HG03095 (cell line): ENCODE data around the gene GLB1L2.
"Not testable (repeated sequence)": the region's sequence is repeated elsewhere in the genome, so short reads cannot be mapped to it uniquely, and the experiment has no call there.

Source experiments
- ATAC-seq: cut with Tn5 transposase; IDR thresholded peaks from one replicate; pipeline ENCODE4 v1.9.1; 2021; ENCODE audit warnings: moderate library complexity; ENCODE audit not compliant: unreplicated experiment

The GLB1L2 gene

DNA sequence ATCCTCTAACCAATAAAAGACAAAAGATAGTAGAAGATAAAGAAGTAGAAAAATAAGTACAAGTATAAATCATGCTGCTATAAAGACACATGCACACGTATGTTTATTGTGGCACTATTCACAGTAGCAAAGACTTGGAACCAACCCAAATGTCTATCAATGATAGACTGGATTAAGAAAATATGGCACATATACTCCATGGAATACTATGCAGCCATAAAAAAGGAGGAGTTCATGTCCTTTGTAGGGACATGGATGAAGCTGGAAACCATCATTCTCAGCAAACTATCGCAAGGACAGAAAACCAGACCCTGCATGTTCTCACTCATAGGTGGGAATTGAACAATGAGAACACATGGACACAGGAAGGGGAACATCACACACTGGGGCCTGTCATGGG is 10.4 kb upstream of the GLB1L2 start:
- not testable (repeated sequence) for ATAC-seq

DNA sequence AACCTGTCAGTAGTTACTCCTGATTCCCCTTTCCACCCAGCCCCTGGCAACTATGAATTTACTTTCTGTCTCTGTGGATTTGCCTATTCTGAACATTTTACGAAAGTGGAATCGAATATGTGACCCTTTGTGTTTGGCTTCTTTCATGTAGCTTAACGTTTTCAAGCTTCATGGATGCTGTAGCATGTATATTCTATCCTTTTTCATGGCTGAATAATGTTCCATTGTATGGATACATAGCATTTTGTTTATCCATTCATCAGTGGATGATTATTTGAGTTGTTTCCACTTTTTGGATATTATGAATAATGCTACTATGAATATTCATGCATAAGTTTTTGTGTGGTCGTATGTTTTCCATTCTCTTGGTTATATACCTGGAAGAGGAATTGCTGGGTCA is 9.2 kb upstream of the GLB1L2 start:
- ATAC-seq, result no peak

DNA sequence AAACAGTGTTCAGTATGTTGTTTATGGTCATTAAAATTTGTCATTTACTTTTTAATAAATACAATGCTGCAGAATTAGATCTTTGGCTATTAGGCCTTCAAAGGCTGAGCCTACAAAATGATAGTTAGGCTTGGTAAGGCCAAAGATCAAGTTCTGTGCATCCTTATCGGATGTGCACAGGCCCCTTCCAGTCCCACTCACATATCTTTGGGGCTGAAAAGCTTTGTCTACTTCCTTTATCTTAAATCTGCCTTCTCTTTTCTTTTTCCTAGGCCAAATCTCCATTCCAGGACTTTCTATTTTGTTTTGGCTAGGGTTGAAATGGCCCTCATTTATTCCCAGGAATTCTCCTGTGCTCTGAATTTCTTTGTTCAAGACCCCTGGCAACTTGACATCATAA is 3.4 kb upstream of the GLB1L2 start:
- ATAC-seq, result no peak

GRCh38 chr11:134330611-134331353 is 1.0 kb upstream of the GLB1L2 start:
- ATAC-seq, result no peak

DNA sequence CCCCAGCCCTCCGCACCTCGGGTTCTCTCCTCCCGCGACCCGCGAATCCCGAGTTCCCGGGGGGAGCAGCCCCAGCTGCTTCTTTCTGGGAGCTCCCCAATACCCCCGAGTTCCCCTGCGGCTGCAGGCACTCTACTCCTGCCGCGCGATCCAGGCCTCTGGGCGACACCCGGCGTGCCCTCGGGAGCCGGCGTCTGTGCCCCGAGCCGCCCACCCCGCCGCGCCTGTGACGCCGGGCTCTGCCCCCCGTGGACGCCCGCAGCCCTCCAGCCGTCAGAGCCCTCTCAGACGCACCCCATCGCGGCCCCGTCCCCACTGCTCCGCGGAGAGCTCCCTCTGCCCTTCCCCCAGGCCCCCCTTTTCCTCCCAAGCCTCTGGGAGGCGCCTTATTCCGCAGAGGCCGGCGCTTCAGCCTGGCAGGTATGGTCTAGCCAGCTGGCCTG is 422 bp downstream of the GLB1L2 start:
- ATAC-seq, result no peak

DNA sequence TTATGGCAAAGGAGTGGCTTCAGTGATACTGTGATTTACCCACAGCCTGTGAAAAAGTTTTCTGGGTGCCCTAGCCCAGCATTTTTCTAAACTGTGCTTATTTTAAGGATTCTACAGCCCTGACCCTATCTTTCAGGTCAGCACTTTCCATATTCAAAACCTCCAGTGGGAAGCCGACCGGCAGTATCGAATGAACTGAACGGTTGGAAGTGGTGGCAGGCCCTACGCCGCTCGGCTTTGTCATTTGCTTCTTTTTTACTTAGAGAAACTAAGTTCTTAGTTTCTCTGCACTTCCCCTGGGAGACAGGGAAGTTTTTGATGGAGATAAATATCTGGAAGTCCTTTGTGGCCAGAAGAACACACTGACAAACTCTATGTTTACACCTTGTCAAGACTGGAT is 994 bp downstream of the GLB1L2 start:
- no peak for ATAC-seq

DNA sequence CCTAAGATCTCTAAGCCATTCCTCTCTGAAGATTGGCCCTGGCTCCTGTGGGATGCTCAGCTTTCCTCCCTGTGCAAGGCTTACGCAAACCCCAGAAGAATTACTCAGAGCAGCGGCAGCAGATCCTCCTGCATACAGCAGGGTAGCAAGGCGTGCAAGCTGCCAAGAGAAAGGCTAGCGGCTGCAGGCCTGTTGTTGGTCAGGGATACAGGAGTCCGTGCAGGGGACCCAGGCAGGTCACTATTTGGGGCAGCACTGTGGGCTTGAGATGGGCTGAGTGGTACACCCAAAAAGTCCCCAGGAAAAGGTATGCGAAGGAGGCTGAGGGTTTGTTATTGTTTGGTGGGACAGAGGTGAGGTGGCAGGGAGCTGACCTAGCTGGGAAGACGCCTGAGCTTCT is 1.5 kb downstream of the GLB1L2 start:
- no peak for ATAC-seq

DNA sequence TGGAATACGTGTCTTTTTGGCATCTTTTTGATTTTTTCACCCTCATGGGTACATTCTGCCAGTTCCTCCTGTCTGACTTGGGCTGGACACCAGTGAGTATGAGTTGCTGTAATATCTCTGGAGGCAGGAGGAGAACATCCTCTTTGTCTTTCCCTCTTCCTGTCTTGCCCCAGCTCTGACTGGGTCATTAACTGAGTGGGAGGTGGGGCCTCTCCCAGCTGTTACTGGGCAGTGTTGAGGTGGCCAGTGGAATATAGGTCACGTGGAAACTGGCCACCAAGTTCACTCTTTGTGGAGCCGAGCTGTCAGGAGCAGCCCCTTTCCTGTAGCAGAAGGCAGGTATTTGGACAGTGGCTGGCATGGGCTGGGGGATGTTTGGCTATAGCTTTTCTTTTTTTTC is 2.2 kb downstream of the GLB1L2 start:
- ATAC-seq, result no peak

DNA sequence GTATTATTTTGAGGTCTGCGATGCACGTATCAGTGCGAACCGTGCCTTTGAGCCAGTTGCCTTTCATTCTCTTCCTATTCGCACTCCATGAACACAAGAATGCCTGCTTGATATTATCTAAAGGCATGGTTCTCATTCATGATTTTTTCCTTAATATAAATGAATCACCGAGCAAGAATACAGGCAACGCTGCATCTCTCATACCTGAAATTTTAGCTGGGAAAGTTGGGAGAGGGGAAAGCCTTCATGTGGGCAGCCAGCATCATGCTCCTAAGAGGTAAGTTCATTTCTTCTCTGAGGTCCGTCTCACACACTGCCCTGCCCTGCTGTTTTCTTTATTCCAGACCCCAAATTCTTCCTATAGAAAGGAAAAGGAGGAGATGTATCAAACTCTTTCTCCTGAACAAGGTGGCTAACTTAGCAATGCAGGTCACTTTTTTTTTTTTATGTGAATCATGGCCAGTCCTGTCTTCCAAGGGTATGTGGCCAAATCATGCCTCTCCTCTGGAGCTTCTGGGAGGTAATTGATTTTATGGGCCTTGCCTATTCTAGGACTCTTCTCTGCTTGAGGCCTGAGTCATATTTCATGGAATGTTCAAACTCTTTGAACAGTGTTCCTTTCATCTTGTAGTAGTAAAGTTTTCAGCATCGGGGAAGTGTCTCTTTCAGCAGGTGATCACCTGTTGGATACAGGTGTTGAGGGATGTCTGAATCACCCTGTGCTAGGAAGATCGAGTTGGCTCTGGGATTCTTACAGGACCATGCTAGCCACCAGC is 3.2 kb downstream of the GLB1L2 start:
- ATAC-seq, result no peak

DNA sequence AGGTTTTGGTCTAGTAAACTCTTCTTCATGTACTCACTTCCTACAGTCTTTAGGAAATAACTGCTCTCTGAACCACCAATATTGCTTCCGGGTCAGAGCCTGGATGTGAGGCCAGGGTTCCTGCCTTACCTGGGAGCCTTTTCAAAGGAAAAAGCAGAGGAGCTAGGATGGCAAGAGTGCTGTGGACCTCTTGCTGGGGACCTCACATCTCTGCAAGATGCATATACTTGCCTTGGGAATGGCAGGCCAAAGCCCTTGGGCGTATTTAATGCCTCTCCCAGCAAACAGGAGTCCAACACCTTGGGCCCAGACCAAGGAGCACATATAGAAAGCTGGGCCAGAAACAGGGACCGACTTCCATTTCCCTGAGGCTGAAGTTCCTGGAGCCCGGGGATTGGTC is 5.3 kb downstream of the GLB1L2 start:
- no peak for ATAC-seq

GRCh38 chr11:134338068-134338467 is 6.3 kb downstream of the GLB1L2 start:
- no peak for ATAC-seq

DNA sequence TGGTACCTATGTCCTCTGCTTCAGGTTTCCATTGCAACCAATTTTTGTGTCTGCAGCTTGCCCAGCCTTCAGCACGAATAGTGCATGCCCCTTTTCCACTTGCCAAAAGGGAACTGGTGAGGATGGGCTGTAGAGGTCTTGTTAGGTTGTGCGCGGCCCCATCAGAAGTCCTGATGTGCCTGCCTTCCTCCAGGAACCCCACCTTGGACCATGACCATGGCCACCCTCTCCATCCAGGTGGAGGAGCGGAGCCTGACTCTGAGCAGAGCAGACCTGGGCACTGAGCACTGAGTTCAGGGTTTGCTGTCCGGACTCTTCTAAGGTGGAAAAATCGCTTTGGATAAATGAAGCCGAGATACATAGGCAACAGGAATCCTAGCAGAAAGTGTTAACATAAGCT is 6.9 kb downstream of the GLB1L2 start:
- ATAC-seq, result no peak

DNA sequence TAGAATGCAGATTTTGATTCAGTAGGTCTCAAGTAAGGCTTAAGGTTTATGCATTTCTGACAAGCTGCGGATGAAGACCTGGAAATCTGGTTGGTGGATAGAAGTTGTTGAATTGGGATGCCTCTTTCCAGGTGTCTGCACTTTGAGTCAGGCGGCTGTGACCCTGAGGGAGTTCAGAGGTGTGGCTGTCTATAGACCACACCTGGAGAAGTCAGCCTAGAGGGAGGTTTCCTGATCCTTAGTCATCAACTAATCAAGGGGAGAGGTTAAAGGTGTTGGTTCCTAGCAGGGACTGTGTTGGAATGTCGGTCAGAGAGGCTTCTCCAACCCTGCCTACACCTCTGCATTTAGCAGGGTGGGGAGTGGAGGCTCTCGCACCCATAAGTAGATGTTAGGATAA is 8.0 kb downstream of the GLB1L2 start:
- no peak for ATAC-seq

- ATAC-seq, result no peak
Observed at GRCh38 chr11:134340354-134340964, 8.7 kb downstream of the GLB1L2 start.

GRCh38 chr11:134341805-134342571 is 10.2 kb downstream of the GLB1L2 start:
- no peak for ATAC-seq

GRCh38 chr11:134342572-134343340 is 11.0 kb downstream of the GLB1L2 start:
- no peak for ATAC-seq

GRCh38 chr11:134343646-134344045 is 11.9 kb downstream of the GLB1L2 start:
- no peak for ATAC-seq

DNA sequence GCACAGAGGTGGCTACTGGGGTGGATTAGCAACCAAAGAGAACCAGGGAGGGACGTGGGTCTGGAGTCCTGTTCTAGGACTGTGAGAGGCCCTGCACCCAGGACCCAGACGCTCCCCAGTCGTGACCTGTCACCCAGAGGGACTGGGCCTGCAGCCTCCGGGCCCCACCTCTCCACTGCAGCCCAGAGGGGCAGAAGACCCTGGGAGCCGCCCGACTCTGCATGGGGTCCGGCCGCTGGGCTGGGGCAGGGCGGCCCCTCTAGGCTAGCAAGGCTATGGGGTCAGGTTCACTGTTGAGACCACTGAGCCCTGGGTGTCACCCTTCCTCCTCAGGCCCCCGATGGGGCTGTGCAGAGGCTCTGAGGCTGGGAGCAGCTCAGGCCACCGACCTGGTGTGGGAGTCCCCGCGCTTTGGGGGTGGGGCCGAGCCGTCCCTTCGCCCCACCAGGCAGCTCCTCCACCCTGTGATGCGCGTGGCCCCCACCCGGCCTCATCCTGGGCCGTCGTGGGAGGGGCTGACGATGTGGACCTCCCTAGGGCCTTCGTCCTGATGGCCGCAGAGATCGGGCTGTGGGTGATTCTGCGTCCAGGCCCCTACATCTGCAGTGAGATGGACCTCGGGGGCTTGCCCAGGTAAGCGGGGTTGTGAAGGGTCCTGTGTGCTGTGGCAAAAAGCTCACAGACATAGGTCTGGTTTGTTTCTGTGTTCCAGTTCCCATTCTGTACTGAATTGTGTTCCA is 12.9 kb downstream of the GLB1L2 start:
- not testable (repeated sequence) for ATAC-seq

DNA sequence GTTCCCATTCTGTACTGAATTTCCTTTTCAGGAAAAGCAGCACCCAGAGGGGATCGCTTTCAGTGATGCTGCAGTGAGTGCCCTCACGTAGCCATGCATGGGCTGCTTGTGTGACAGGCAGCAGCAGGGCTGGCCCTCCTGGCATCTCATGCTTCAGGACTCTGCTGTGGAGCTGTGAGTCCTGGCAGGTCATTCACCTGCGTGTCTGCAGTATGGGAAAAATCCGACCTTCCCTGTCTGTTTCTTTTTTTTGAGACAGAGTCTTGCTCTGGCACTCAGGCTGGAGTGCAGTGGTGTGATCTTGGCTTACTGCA is 13.4 kb downstream of the GLB1L2 start:
- no peak for ATAC-seq
